Breast epithelium (tissue), 3 donors: Measurements from ENCODE around the gene KLK7.

Experiments
- POLR2A ChIP-seq: fragments of 450-650 bp; IDR thresholded peaks from one replicate; pipeline ENCODE4 v1.6.1; 2016; ENCODE audit warnings: antibody characterized with exemption, mild to moderate bottlenecking, moderate library complexity
- POLR2AphosphoS5 ChIP-seq, 3 donors: sonication (generic); formaldehyde crosslinking; IDR thresholded peaks; one replicate each; pipeline ENCODE4 v1.6.1; 2017; ENCODE audit warnings: antibody characterized with exemption in 3 of 3
- TF ChIP-seq, protein P1 (sequence below), 3 donors: fragments of 450-650 bp; IDR thresholded peaks; one replicate each; pipeline ENCODE4 v1.5.1; 2016 to 2017; ENCODE audit warnings: antibody characterized with exemption in 3 of 3, mild to moderate bottlenecking in 3 of 3, moderate library complexity in 3 of 3

DNA sequence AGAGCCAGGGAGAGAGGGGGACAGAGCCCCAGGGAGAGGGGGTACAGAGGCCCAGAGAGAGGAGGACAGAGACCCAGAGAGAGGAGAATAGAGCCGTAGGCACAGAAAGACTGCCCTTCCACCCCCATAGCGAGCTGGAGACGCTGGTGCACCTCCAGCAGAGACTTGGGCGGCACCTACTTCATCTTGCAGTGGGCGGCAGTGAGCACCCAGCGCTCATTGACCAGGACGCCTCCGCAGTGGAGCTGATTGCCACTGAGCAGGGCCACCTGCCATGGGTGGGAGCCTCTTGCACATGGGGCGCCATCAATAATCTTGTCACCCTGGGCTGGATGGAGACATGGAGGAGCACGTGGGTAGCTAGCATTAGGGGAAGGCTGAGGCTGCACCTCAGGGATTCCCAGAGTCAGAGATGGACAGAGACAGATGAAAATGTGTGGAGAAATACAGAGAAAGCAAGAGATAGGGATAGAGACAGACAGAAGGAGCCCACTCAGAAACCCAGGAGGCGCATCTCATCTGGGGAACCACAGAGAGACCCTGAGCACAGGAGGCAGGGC, 2.0 kb downstream of the KLK7 start:
- TF ChIP-seq POLR2AphosphoS5 (IDR thresholded peaks at IDR 0.05), result no peak
- TF ChIP-seq, protein P1, sequence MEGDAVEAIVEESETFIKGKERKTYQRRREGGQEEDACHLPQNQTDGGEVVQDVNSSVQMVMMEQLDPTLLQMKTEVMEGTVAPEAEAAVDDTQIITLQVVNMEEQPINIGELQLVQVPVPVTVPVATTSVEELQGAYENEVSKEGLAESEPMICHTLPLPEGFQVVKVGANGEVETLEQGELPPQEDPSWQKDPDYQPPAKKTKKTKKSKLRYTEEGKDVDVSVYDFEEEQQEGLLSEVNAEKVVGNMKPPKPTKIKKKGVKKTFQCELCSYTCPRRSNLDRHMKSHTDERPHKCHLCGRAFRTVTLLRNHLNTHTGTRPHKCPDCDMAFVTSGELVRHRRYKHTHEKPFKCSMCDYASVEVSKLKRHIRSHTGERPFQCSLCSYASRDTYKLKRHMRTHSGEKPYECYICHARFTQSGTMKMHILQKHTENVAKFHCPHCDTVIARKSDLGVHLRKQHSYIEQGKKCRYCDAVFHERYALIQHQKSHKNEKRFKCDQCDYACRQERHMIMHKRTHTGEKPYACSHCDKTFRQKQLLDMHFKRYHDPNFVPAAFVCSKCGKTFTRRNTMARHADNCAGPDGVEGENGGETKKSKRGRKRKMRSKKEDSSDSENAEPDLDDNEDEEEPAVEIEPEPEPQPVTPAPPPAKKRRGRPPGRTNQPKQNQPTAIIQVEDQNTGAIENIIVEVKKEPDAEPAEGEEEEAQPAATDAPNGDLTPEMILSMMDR (IDR thresholded peaks at IDR 0.05), result no peak
- no peak for TF ChIP-seq POLR2A
